Dermis microvascular lymphatic vessel endothelial cell (primary cell): Measurements from ENCODE around the gene MED1. TPM values are rescaled to one million over a fixed set of nuclear protein-coding genes. Genes with fewer than 3 reads are reported as not detected.
"Not testable (repeated sequence)": the region's sequence is repeated elsewhere in the genome, so short reads cannot be mapped to it uniquely, and the experiment has no call there.

Source experiments
- DNase-seq, 2 donors: peaks; one replicate each; pipeline versions ENCODE4 v3.0.0 to v3.0.0-alpha.2; 2010; ENCODE audit warnings: low read depth in 2 of 2
- total RNA-seq: library from RNA; depleted of rRNA; stranded (reverse); fragments of >200 nt; gene quantifications from 2 replicates; pipeline ENCODE4 v1.2.1, GENCODE V29; 2014

Gene MED1
- total RNA-seq, result 17.2 and 20.0 TPM in 2 replicates

- peak; percentile 99 for DNase-seq
Measured at GRCh38 chr17:39450847-39451581, at the start of gene MED1. Gene MED1 (minus strand): TSS chr17:39451263. CDS start chr17:39451062, 201 bp downstream.

GRCh38 chr17:39496921-39497320 is 45.9 kb upstream of the MED1 start:
- not testable (repeated sequence) for DNase-seq

GRCh38 chr17:39487946-39488345 is 36.9 kb upstream of the MED1 start:
- no peak for DNase-seq

GRCh38 chr17:39487490-39487889 is 36.4 kb upstream of the MED1 start:
- DNase-seq, result not testable (repeated sequence)

- DNase-seq, result no peak
Measured at GRCh38 chr17:39486242-39486641, 35.2 kb upstream of the MED1 start.

- no peak for DNase-seq
Measured at GRCh38 chr17:39485555-39485954, 34.5 kb upstream of the MED1 start.

GRCh38 chr17:39484178-39484577 is 33.1 kb upstream of the MED1 start:
- no peak for DNase-seq

- DNase-seq, result no peak
Measured at GRCh38 chr17:39483506-39483905, 32.4 kb upstream of the MED1 start.

- DNase-seq, result not testable (repeated sequence)
Measured at GRCh38 chr17:39479631-39480030, 28.6 kb upstream of the MED1 start.

- DNase-seq, result no peak
Measured at GRCh38 chr17:39473310-39473709, 22.2 kb upstream of the MED1 start.

GRCh38 chr17:39468610-39469009 is 17.5 kb upstream of the MED1 start:
- DNase-seq, result not testable (repeated sequence)

GRCh38 chr17:39464639-39465181 is 13.6 kb upstream of the MED1 start:
- DNase-seq, result not testable (repeated sequence)

GRCh38 chr17:39462631-39463375 is 11.7 kb upstream of the MED1 start:
- DNase-seq, result peak in 1 of 2 donors; percentile 39

GRCh38 chr17:39461926-39462569 is 11.0 kb upstream of the MED1 start:
- peak; percentile 15 to 57 for DNase-seq

GRCh38 chr17:39461113-39461925 is 10.3 kb upstream of the MED1 start, which contains the start of gene CDK12:
Gene CDK12 (plus strand): TSS chr17:39461486. CDS start chr17:39462072, 586 bp downstream.
- DNase-seq, result peak; percentile 99

- no peak for DNase-seq
Measured at GRCh38 chr17:39455919-39456318, 4.9 kb upstream of the MED1 start.

- DNase-seq, result no peak
Measured at GRCh38 chr17:39450051-39450450, 1.0 kb downstream of the MED1 start.

- no peak for DNase-seq
Measured at GRCh38 chr17:39447561-39447960, 3.5 kb downstream of the MED1 start.

GRCh38 chr17:39443326-39443725 is 7.7 kb downstream of the MED1 start:
- DNase-seq, result no peak

GRCh38 chr17:39439868-39440267 is 11.2 kb downstream of the MED1 start:
- not testable (repeated sequence) for DNase-seq

GRCh38 chr17:39429600-39429999 is 21.5 kb downstream of the MED1 start:
- DNase-seq, result no peak
